Motor neuron (in vitro differentiated cells): ENCODE data around the gene SLK. TPM values are rescaled to one million over a fixed set of nuclear protein-coding genes. Genes with fewer than 3 reads are reported as not detected.
A peak's percentile ranks its signal among the peaks of the same experiment; 100 is the strongest.

Experiments used
- ATAC-seq, 8 experiments: fragments of 200-7000 bp; cut with Tn5 transposase; replicated peaks in 6 of 8; 2 replicates each; pipeline ENCODE4 v1.8.0; 2021; ENCODE audit warnings: mild to moderate bottlenecking in 8 of 8, moderate library complexity in 8 of 8
- H3K27ac ChIP-seq, 2 donors: fragments of 250-450 bp; sonication (Bioruptor Pico); 2 replicates each; pipeline ENCODE4 v1.9.0; 2021; ENCODE audit warnings: antibody characterized with exemption in 2 of 2, mild to moderate bottlenecking in 2 of 2, moderate library complexity in 1 of 2
- H3K4me1 ChIP-seq, 2 donors: fragments of 250-450 bp; sonication (Bioruptor Pico); replicated peaks in 1 of 2; 2 replicates each; pipeline ENCODE4 v1.6.1; 2021; ENCODE audit warnings: antibody characterized with exemption in 2 of 2, mild to moderate bottlenecking in 2 of 2, moderate library complexity in 1 of 2
- H3K4me3 ChIP-seq, 5 donors: fragments of 250-450 bp; sonication (Bioruptor Pico); 2 replicates each; pipeline ENCODE4 v1.9.0; 2021; ENCODE audit warnings: antibody characterized with exemption in 5 of 5, mild to moderate bottlenecking in 5 of 5, moderate library complexity in 4 of 5
- WGBS, 10 experiments: fragments of 450-650 bp; shearing (Covaris generic); methylation state at CpG; one replicate each; pipeline ENCODE4 v1.0.0; 2022; 5-methylcytosine and 5-hydroxymethylcytosine counted together
- in situ Hi-C, 9 experiments: fragments of 400-800 bp; cut with MboI; loops; one replicate each; pipeline ENCODE4 v1.15.0; 2021; ENCODE audit warnings: low sequenced_read_pairs in 9 of 9, low pct_unique_long_range_greater_than_20kb in 2 of 9; ENCODE audit not compliant: unreplicated experiment in 9 of 9
- total RNA-seq, 8 experiments: library from RNA; unstranded; fragments of 300-600 nt; gene quantifications; 2 replicates each; pipeline versions ENCODE4 v1.2.3 to v1.2.4, GENCODE V29; 2022

The SLK gene
- total RNA-seq, 8 experiments from 2014 or later = 15.1 to 82.9 (median 28.8) TPM

GRCh38 chr10:103982639-103983038 is 15.7 kb downstream of the SLK start:
- Histone ChIP-seq H3K27ac (no peak overlapping the region), H3K4me3 (no peak overlapping the region), H3K4me1 (peaks cover 0 to 8% of the 10 kb centered on the region in 2 donors)
- ATAC-seq = peak in 3 of 8 experiments; percentile 32 to 68 (median 51)
- WGBS, 10 experiments = 67 to 100% (median 93%) methylated on average over 1 to 4 of the region's 4 CpGs
- in situ Hi-C loops = no loop called here

- no peak overlapping the region for H3K4me3 ChIP-seq
- in situ Hi-C loops = no loop called here
- H3K27ac ChIP-seq = no peak overlapping the region
- peaks cover 0 to 8% of the 10 kb centered on the region in 2 donors for H3K4me1 ChIP-seq
- WGBS, 10 experiments = 0 to 92% (median 60%) methylated on average over 1 to 3 of the region's 4 CpGs
- ATAC-seq = no peak
These were observed 16.5 kb downstream of the SLK start for GRCh38 chr10:103983367-103983911.

GRCh38 chr10:103985726-103986125 is 18.8 kb downstream of the SLK start:
- no peak overlapping the region for H3K4me3 ChIP-seq
- H3K27ac ChIP-seq = no peak overlapping the region
- H3K4me1 ChIP-seq = peaks cover 0 to 8% of the 10 kb centered on the region in 2 donors
- no peak for ATAC-seq
- in situ Hi-C loops = no loop called here

- in situ Hi-C loops = no loop called here
- H3K27ac ChIP-seq = peak overlapping the region in 1 of 2 donors; percentile 27
- no peak overlapping the region for H3K4me3 ChIP-seq
- H3K4me1 ChIP-seq = peaks cover 0 to 8% of the 10 kb centered on the region in 2 donors
- peak in 6 of 8 experiments; percentile 17 to 42 (median 29) for ATAC-seq
- WGBS, 10 experiments = 74 to 100% (median 85%) methylated on average over 1 to 7 of the region's 7 CpGs; no CpG with 5 or more reads in 1 of the 10 experiments
These were observed 19.4 kb downstream of the SLK start for GRCh38 chr10:103986360-103986759.

GRCh38 chr10:103990121-103990520 is 23.2 kb downstream of the SLK start:
- no peak overlapping the region for H3K27ac ChIP-seq

GRCh38 chr10:103990531-103990930 is 23.6 kb downstream of the SLK start:
- no peak for ATAC-seq
- in situ Hi-C loops = no loop called here
- H3K4me1 ChIP-seq = peaks cover 0 to 8% of the 10 kb centered on the region in 2 donors
- no peak overlapping the region for H3K27ac ChIP-seq
- WGBS, 10 experiments = 50 to 100% (median 86%) methylated on average over 1 of the region's 1 CpG; no CpG with 5 or more reads in 2 of the 10 experiments
- H3K4me3 ChIP-seq = no peak overlapping the region

More at GRCh38 chr10:103990121-103990520, 23.2 kb downstream of the SLK start:
- Histone ChIP-seq H3K4me1 (peaks cover 0 to 8% of the 10 kb centered on the region in 2 donors), H3K4me3 (no peak overlapping the region)
- in situ Hi-C loops = no loop called here
- WGBS, 10 experiments = 0 to 96% (median 80%) methylated on average over 1 to 3 of the region's 3 CpGs; no CpG with 5 or more reads in 2 of the 10 experiments
- peak in 2 of 8 experiments; percentile 49 to 92 for ATAC-seq

GRCh38 chr10:103991393-103992128 is 24.6 kb downstream of the SLK start:
- in situ Hi-C loops = no loop called here
- H3K4me3 ChIP-seq = no peak overlapping the region
- no peak overlapping the region for H3K27ac ChIP-seq
- 55 to 100% (median 95%) methylated on average over 2 to 3 of the region's 3 CpGs for WGBS, 10 experiments
- no peak for ATAC-seq
- H3K4me1 ChIP-seq = peaks cover 0 to 2% of the 10 kb centered on the region in 2 donors

- Histone ChIP-seq H3K4me3 (no peak overlapping the region), H3K4me1 (no peaks in the 10 kb centered on the region), H3K27ac (no peak overlapping the region)
- in situ Hi-C loops = no loop called here
- no peak for ATAC-seq
- 80 to 100% (median 97%) methylated on average over 1 of the region's 1 CpG for WGBS, 10 experiments
These were observed 28.2 kb downstream of the SLK start for GRCh38 chr10:103995134-103995533.

- in situ Hi-C loops = no loop called here
These were observed 31.9 kb downstream of the SLK start for GRCh38 chr10:103998805-103999204.

GRCh38 chr10:104002911-104003310 is 36.0 kb downstream of the SLK start:
- no peak overlapping the region for H3K4me3 ChIP-seq
- ATAC-seq = no peak
- no peak overlapping the region for H3K27ac ChIP-seq
- no peaks in the 10 kb centered on the region for H3K4me1 ChIP-seq
- 83 to 100% (median 100%) methylated on average over 1 of the region's 1 CpG; no CpG with 5 or more reads in 2 of the 10 experiments for WGBS, 10 experiments
- in situ Hi-C loops = no loop called here

More at GRCh38 chr10:103998805-103999204, 31.9 kb downstream of the SLK start:
- H3K27ac ChIP-seq = no peak overlapping the region
- no peak for ATAC-seq
- 58 to 100% (median 100%) methylated on average over 2 of the region's 2 CpGs; no CpG with 5 or more reads in 1 of the 10 experiments for WGBS, 10 experiments
- H3K4me1 ChIP-seq = no peaks in the 10 kb centered on the region
- H3K4me3 ChIP-seq = no peak overlapping the region

- H3K4me3 ChIP-seq = no peak overlapping the region
- in situ Hi-C loops = no loop called here
- no peak overlapping the region for H3K27ac ChIP-seq
- H3K4me1 ChIP-seq = no peaks in the 10 kb centered on the region
- 84 to 95% (median 90%) methylated on average over 6 to 8 of the region's 8 CpGs for WGBS, 10 experiments
- no peak for ATAC-seq
These were observed 38.4 kb downstream of the SLK start for GRCh38 chr10:104005172-104005863.

- no peak overlapping the region for H3K4me3 ChIP-seq
- 0 to 100% (median 97%) methylated on average over 1 to 2 of the region's 2 CpGs for WGBS, 10 experiments
- no peaks in the 10 kb centered on the region for H3K4me1 ChIP-seq
- no peak for ATAC-seq
- H3K27ac ChIP-seq = no peak overlapping the region
- in situ Hi-C loops = no loop called here
These were observed 45.0 kb downstream of the SLK start for GRCh38 chr10:104011904-104012303.

GRCh38 chr10:104013489-104013888 is 46.5 kb downstream of the SLK start:
- Histone ChIP-seq H3K4me1 (no peaks in the 10 kb centered on the region), H3K27ac (no peak overlapping the region), H3K4me3 (no peak overlapping the region)
- WGBS, 10 experiments = 82 to 100% (median 91%) methylated on average over 1 to 4 of the region's 4 CpGs; no CpG with 5 or more reads in 4 of the 10 experiments
- in situ Hi-C loops = no loop called here
- no peak for ATAC-seq
